HG02938 (cell line): Measurements from ENCODE around the gene TAOK3.
A peak's percentile ranks its signal among the peaks of the same experiment; 100 is the strongest.

ENCODE experiments used
- ATAC-seq: cut with Tn5 transposase; IDR thresholded peaks from one replicate; pipeline ENCODE4 v1.9.1; 2021; ENCODE audit warnings: mild to moderate bottlenecking, moderate library complexity; ENCODE audit not compliant: unreplicated experiment

Gene TAOK3

DNA sequence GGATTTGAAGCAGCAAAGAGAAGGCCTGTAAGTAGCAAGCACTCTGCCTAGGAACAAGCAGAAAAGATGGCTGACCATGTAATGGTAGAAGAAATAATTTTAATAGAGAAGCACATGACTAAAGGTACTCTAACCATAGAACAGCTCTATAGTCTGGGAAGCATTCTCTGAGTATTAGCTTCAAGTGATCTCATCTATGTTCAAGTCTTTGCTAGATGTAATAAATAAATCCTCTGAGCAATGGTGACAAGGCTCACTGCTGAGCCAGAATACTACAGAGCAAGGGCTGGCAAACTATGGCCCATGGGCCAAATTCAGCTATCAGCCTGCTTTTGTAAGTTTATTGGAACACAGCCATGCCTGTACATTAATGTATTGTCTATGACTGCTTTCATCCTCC, 152.0 kb downstream of the TAOK3 start:
- no peak for ATAC-seq

DNA sequence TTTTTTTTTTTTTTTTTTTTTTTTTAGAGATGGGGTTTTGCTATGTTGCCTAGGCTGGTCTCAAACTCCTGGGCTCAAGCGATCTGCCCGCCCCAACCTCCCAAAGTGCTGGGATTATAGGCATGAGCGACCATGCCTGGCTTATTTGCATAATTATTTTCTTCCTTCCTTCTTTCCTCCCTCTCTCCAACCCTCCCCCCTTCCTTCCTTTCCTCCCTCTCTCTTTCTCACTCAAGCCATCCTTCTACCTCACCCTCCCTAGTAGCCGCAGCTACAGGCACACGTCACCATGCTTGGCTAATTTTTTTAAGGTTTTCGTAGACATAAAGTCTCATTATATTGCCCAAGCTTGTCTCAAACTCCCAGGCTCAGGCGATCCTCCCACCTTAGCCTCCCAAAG, 152.9 kb downstream of the TAOK3 start:
- no peak for ATAC-seq

DNA sequence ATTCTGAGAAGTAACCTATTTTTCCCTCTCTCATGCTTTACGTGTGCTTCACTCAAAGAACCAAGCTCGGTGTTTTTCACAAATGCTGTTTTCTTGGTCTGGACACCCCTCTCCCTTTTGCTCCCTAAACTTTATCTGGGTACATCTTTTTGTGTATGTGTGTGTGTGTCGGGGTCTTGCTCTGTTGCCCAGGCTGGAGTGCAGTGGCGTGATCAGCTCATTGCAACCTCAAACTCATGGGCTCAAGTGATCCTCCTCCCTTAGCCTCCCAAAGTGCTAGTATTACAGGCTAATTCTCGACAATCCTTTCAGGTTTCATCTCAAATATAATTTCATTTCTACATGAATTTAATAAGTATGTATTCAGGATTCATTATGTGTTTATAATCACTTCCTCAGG, 153.6 kb downstream of the TAOK3 start:
- no peak for ATAC-seq

- no peak for ATAC-seq
These were observed 159.3 kb downstream of the TAOK3 start for GRCh38 chr12:118213452-118213851.

DNA sequence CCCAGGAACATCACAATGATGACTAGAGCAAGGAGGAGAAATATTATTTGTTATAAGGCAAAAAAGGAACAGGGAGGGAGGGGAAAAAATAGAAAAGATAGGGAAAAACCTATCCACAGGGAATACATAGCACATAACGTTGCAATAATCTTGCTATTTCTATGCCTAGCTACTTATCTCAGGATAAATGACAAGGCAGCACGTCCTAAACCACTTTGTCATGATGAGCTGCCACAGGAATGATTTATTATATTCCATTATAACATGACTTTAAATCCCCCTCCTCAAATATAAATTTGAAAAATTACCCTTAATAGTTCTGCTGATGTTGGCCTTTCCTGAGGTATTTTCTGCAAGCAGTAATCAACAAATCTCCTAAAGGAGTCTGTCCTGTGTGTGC, 160.1 kb downstream of the TAOK3 start:
- no peak for ATAC-seq

GRCh38 chr12:118206107-118206412, 166.6 kb downstream of the TAOK3 start:
- ATAC-seq: no peak

GRCh38 chr12:118193958-118194357, 178.7 kb downstream of the TAOK3 start:
- ATAC-seq: no peak

- ATAC-seq: no peak
These were observed 179.2 kb downstream of the TAOK3 start for GRCh38 chr12:118193477-118193876.

DNA sequence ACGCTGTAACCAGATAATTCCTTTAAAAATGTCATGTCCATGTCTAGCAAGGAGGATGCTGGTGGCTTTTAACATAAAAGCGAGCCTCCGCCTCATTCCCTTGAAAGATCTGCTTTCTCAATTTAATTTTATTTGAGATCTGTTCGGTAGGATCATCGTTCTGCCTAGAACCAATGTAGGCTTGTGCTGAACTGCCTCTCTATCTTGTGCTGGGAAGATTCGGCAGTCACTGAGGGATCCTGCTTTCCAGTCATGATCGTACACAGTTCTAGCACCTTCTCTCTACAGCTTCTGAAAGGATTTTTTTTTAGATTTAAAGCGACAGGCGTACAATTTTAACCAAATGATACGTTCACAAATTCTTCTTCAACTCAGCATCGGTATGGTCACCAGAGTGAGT, 182.4 kb downstream of the TAOK3 start:
- no peak for ATAC-seq

- no peak for ATAC-seq
These were observed 182.9 kb downstream of the TAOK3 start for GRCh38 chr12:118189741-118190191.

DNA sequence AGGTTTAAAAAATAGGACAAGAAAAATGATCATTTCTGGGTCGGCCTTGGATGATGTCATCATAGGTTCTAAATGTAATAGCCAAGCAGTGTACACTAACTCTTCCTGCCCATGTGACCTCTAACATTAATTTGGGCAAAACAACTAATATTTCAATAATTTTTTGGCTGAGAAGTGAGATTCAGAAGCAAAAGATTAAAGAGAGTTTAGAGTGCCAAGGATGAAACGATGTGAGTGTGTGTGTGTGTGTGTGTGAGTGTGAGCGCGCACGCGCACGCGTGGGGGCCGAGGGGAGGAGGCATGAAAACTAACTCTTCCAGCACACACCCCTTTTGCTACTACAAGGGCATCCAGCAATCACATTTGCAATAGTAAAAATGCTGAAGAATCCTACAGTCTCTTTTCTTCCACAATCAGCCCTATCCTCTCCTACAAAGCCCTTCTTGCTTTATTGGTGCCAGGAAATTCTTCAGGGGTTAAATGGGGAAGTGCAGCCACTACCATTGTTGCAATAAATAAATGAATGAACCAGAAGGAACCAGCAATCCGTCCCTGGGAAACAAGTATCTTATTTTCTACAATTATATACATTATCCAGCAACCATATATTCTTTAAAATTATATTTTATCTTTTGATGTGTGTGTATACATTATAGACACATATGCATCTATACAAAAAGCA, 183.9 kb downstream of the TAOK3 start:
- no peak for ATAC-seq

DNA sequence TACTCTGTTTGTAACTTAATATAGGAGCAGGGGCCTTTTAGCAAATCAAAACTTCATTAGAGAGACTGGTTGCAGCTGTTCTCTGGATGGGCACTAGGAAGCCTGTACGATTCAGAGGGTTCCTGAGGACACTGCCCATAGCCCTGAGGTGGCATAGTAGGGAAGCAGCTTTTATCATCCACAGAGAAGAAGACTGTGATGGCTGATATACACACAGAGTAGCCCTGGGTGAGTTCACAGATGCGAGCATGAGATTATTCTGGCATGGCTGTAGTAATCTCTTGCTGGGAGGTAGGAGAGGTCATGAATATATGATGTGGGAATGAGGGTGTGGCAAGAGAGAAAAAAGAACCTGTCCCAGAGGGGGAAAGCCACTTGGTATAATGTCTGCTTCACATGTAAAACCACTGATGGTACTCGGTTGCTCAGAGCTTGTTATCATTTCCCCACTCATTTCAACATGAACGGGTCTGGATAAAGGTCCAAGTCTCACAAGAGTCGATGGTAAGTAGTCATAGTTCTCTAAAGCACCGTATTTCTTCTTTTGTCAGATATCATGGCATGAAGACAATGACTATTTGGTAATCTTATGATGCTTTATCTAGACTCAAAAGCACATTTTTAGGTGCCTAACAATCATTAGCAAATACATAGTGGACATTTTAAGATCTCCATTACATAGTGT, 184.8 kb downstream of the TAOK3 start:
- no peak for ATAC-seq

DNA sequence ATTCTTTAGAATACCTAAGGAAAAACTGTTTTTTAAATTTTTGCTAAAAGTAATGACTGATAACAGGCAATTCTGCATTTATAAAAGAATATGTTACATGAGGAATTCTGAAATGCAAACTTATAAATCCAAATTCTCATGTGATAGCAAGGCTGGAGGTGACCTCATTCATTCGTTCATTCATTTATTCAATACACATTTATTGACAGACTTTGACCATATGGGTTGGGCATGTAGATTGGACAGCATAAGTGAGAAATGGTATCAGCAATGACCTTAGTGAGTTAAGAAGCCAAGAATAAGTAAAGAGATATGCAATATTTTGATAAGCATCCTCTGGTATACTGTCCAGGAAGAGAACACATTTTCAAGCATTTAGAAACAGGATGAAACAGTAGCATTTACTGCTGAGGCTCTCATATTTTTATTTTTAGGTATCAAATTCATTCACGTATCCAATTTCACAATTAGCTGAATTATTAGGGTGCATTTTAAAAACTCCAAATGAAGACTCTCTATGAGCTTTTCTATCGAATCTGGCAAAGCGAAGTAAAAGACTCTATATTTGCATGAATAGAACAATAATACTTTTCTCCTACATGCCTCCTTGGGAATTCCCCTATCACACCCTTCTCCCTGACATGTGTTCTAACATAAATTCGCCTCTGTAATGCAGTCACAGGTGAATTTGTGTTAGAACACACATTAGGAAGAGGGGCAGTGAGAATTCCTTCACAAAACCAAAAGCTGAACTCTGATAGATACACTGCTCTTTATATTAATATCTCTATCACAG, 186.9 kb downstream of the TAOK3 start:
- no peak for ATAC-seq

- ATAC-seq: no peak
These were observed 189.0 kb downstream of the TAOK3 start for GRCh38 chr12:118183711-118184110.

GRCh38 chr12:118183155-118183554, 189.6 kb downstream of the TAOK3 start:
- peak; percentile 44 for ATAC-seq

GRCh38 chr12:118175823-118176447, 196.8 kb downstream of the TAOK3 start:
- peak; percentile 86 for ATAC-seq

- ATAC-seq: peak; percentile 99
These were observed 205.8 kb downstream of the TAOK3 start for GRCh38 chr12:118166946-118167345.

DNA sequence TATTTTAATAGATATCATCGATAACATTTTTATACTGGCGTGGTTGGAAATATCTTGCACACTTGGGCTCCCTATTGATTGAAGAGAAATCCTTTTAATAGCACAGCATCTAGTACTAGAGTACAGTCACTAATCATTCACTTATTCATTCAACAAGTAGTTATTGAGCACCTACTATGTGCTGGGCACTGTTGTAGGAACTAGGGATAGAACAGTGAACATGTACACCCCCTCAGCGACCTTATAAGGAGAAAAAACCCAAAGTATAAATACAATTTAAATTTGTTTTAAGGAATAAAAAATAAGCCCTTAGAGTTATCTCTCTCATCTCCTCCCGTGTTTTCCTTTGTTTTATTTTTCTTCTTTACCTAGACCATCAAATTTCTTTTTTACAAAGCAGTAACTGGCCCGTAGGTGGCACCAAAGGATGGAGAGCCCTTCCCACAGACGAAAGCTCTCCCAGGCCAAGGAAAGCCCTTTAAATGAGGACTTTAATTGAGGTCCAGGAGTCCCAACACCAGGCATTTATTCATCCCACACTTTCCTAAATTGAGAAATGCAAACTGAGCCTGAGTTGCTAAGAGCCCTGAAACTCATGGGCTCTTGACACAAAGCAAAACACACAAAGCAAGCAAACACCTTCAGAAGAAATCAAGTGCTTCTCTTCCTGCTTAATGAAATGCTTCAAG, 207.8 kb downstream of the TAOK3 start:
- no peak for ATAC-seq

- ATAC-seq: no peak
These were observed 212.2 kb downstream of the TAOK3 start for GRCh38 chr12:118160536-118160935.

DNA sequence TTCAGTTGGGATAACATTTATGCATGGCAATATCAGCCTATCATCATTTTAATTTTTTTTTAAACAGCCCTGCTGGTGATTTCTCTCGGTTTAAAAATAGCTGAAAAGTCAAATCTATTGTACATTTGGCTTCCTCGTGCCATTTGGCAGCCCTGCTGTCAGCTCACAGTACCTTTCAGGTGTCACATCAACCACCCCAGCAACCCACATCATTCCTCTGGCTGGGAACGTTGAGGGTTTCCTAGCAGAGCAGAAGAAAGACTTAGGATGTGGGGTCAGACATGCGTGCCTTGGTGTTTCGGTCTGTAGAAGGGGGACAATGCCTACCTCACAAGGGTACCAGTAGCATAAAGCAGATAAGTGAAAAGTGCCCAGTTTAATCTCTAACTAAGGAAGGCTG, 221.0 kb downstream of the TAOK3 start:
- no peak for ATAC-seq

DNA sequence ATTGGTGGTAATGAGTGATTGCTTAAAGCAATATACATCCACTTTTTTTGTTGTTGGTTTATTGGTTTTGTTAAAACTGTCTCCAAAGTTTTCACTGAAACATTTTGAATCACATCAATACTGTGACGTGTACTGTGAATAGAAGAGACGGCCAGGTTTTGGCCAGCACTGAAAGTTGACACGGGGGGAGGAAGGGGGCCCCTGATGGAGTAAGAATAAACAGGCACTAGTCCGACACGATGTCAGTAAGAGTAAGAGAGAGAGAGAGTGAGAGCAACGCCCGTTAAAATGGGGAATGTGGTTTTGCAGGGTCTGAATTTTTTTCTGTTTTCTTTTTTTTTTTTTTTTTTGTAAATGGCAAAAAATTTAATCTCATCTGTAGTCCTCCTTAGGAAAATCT, 222.1 kb downstream of the TAOK3 start:
- no peak for ATAC-seq
